GM11168 (cell line): ENCODE measurements around the gene KLF5.

Source experiments
- in situ Hi-C: fragments of 300-500 bp; cut with MboI; formaldehyde crosslinking; loops from one replicate; pipeline ENCODE4 v1.12.0; 2022; ENCODE audit warnings: low sequenced_read_pairs; ENCODE audit not compliant: unreplicated experiment

KLF5 gene

GRCh38 chr13:73119612-73120011 lies 60.8 kb downstream of the KLF5 start:
- in situ Hi-C loops, result no loop called here
